Spleen (tissue), 7 donors: ENCODE data around the gene CFAP99.

Experiments
- POLR2A ChIP-seq, 3 donors: fragments of 450-650 bp; IDR thresholded peaks; one replicate each; pipeline ENCODE4 v1.5.1; 2017; ENCODE audit warnings: antibody characterized with exemption in 3 of 3, mild to moderate bottlenecking in 1 of 3
- TF ChIP-seq, protein P1 (sequence below), 11 experiments: fragments of 200-600 bp in 7 of 11; fragments of 450-650 bp in 4 of 11; sonication (generic) in 4 of 11; IDR thresholded peaks in 8 of 11; conservative IDR thresholded peaks in 3 of 11; 1 replicate in 7 of 11; 2 replicates in 4 of 11; pipeline versions ENCODE4 v1.4.0 to v1.8.0; 2016 to 2021; ENCODE audit warnings: antibody characterized with exemption in 11 of 11, inconsistent platforms in 4 of 11, mild to moderate bottlenecking in 1 of 11
- donor health status: DM: no; HTN: no; CAD: no; lungs with moderate emphysema.
- donor health status: DM: no; HTN: no; CAD: no.
- donor health status: DM: no; HTN: no; CAD: no.

DNA sequence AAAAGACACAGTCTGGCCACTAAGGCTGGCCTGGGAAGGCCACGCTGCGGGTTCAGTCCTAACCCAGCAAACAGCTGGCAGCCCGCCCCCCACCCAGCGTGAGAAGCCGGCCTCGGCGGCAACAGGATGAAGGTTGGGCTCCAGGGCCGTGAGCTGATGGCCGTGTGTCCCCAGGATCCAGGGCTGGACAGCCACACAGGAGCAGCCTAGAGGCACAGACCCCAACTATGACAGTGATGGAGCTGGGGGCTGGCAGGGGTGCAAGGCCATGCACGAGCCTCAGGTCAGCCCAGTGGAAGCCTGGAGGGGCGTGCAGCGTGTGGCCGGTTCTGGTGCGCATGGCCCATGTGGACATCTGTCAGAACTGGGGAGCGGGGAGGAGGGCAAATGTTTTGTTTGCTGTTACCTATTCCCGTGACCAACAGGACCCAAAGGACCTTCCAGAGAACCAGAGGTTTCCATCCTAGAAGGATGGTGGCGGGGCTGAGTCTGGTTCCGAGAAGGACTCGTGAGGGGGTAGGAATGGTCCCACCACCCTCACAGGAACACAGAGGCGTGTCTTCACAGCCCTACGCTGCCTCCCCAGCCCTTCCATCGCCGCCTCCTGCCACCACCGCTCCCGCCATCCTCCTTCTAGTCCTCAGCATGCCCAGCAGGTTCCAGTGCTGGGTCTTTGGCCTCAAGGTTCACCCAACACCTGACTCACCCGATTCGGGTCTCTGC is 46.8 kb upstream of the CFAP99 start:
- TF ChIP-seq, protein P1, sequence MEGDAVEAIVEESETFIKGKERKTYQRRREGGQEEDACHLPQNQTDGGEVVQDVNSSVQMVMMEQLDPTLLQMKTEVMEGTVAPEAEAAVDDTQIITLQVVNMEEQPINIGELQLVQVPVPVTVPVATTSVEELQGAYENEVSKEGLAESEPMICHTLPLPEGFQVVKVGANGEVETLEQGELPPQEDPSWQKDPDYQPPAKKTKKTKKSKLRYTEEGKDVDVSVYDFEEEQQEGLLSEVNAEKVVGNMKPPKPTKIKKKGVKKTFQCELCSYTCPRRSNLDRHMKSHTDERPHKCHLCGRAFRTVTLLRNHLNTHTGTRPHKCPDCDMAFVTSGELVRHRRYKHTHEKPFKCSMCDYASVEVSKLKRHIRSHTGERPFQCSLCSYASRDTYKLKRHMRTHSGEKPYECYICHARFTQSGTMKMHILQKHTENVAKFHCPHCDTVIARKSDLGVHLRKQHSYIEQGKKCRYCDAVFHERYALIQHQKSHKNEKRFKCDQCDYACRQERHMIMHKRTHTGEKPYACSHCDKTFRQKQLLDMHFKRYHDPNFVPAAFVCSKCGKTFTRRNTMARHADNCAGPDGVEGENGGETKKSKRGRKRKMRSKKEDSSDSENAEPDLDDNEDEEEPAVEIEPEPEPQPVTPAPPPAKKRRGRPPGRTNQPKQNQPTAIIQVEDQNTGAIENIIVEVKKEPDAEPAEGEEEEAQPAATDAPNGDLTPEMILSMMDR (IDR thresholded peaks at IDR 0.05 in 8 of 11, conservative IDR thresholded peaks at IDR 0.05 in 3 of 11): no peak
- no peak for TF ChIP-seq POLR2A (IDR thresholded peaks at IDR 0.05)
